Jurkat, Clone E6-1 (cell line): ENCODE data around the gene TRIB2.

ENCODE experiments used
- DNase-seq: peaks from one replicate; pipeline ENCODE4 v3.0.0-alpha.2; 2011; ENCODE audit warnings: low read depth, low spot score
- H3K4me3 ChIP-seq: 2 replicates; pipeline ENCODE4 v1.5.1; 2011; ENCODE audit warnings: mild to moderate bottlenecking, low read length, control low read depth, moderate library complexity

The TRIB2 gene

DNA sequence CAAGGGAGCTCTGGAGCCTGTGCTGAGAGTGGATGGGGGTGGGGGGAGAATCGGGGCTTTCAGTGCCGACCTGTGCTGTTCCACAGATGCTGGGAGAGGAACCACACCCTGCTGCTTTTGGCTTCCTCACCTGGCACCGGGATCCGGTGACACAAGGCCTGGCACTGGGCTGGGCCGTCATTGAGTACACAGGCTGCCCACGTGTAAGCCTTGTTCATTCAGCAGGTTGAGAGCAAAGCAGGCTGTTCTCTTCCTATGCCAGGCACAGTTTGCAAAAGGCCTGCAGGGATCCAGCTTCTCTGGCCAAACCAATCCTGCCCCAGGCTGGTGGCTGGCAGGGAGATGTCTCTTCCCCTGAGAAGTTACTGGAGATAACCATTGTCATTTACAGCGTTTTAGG lies 17.1 kb downstream of the TRIB2 start:
- H3K4me3 ChIP-seq = no peak overlapping the region
- no peak for DNase-seq

- DNase-seq = no peak
- H3K4me3 ChIP-seq = no peak overlapping the region
These were observed 18.3 kb downstream of the TRIB2 start for GRCh38 chr2:12734914-12735654.

DNA sequence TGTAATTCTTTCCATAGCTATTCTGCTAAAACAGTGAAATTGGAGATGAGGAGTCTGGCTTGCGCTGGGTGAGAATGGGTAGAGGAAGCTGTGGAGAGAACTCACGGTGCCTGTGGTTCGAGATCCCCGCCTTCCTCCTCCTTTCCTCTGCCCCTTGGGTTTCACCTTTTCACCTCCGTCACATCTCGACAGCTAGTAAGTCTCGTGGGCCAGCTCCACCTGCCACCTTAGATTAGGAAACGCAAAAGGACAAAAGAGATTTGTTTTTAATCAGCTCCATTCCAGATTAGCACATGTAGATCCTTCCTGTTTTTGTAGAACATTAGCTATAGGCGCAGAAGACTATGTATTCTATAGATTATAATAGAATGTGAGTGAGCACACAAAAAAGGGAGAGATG lies 20.6 kb downstream of the TRIB2 start:
- no peak for DNase-seq
- no peak overlapping the region for H3K4me3 ChIP-seq

- no peak for DNase-seq
- H3K4me3 ChIP-seq = no peak overlapping the region
These were observed 21.2 kb downstream of the TRIB2 start for GRCh38 chr2:12737738-12738485.

- no peak for DNase-seq
- H3K4me3 ChIP-seq = no peak overlapping the region
These were observed 23.1 kb downstream of the TRIB2 start for GRCh38 chr2:12739721-12740254.

DNA sequence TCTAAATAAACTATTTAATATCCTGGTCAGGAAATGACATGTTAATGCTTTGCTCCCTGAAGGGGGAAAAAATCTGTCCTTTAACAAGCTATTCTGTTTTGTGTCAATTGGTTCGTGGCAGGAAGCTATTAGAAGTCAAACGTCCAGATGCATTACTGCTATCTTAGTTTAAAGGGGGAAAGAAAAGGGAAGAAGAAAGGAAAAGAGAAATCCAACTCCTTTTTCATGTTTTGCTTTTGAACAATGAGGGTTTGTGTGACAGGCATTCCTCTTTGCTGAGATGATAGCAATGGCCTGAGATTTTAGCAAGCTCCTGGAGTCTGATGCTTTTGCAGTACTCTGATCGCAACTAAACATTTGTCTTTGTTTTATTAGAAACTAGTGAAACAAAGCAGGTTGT lies 24.6 kb downstream of the TRIB2 start:
- no peak overlapping the region for H3K4me3 ChIP-seq
- no peak for DNase-seq

DNA sequence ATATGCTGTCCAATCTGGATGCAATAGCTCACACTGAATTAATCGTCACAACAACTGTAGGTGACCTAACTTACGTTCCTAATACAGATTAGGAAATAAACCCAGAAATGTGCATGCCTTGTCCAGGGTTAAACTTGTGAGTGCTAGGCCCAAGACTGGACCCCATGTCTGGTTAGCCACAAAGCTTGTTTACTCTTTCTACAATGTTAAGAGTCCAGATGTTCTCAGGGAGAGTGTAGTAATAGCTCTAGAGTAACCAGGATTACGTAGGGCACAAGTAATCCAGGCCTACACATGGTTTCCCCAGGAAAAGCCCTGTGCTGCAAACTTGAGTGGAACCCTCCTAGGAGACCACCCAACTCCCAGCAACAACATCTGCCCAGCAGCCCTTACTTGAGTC lies 26.2 kb downstream of the TRIB2 start:
- no peak overlapping the region for H3K4me3 ChIP-seq
- DNase-seq = no peak

GRCh38 chr2:12750166-12750905 lies 33.6 kb downstream of the TRIB2 start:
- H3K4me3 ChIP-seq = no peak overlapping the region
- no peak for DNase-seq

DNA sequence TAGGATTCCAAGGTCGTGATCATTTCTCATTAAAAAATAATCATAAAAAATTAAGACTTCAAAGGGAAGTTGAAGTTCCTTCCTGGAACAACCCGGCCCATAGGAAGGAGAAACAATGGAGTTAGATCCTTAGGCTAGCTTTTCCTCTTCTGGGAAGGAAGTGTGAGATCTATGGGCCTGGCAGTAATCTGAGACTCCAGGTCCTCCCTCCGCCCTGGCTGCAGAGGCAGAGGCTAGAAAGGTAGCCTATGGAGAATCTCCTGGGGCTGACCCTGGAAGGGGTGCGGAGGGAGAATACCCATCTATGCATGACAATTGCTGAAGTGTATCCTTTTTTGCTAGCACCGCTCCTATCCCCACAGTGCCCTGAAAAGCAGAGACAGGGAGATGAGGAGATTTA lies 37.9 kb downstream of the TRIB2 start:
- H3K4me3 ChIP-seq = no peak overlapping the region
- DNase-seq = no peak

- no peak overlapping the region for H3K4me3 ChIP-seq
- DNase-seq = no peak
These were observed 38.6 kb downstream of the TRIB2 start for GRCh38 chr2:12755384-12755783.

GRCh38 chr2:12759248-12759647 lies 42.5 kb downstream of the TRIB2 start:
- DNase-seq = no peak
- H3K4me3 ChIP-seq = no peak overlapping the region

- H3K4me3 ChIP-seq = no peak overlapping the region
- DNase-seq = no peak
These were observed 44.4 kb downstream of the TRIB2 start for GRCh38 chr2:12761104-12761503.

DNA sequence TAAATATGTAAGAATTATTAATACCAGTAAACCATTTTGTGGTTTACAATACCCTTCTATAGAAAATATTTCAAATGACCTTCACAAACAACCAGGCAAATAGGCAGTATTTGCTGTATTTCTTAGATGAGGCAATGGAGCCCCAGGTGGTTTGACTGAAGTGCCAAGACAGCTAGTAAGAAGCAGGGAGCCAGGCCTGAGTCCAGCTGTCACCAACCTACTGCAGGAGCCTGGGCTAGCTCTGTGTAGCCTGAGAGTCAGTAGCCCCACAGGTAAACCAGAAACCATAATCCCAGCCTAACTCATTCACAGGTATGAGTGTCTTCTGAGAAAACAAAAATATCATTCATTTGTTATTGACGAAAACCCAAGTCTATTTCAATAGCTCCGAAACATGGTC lies 45.6 kb downstream of the TRIB2 start:
- no peak for DNase-seq
- H3K4me3 ChIP-seq = no peak overlapping the region

DNA sequence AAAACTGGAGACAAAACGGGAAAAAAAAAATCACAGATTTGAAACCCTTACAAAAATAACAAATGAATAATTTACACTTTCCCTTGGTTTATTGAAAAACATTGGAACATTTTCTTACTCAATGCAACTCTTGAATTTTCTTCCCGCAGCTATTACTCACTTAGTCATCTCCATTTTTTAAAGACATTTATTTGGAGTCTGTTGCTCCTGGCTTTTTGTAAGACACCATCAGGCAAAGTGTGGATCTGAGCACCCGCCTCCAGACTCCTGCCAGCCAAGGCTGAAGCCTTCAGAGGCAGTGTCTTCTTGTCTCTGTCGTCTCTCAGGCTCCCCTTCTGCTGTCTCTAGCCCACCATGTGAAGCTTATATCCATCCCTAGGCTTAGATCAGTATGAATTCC lies 46.2 kb downstream of the TRIB2 start:
- H3K4me3 ChIP-seq = no peak overlapping the region
- DNase-seq = no peak

DNA sequence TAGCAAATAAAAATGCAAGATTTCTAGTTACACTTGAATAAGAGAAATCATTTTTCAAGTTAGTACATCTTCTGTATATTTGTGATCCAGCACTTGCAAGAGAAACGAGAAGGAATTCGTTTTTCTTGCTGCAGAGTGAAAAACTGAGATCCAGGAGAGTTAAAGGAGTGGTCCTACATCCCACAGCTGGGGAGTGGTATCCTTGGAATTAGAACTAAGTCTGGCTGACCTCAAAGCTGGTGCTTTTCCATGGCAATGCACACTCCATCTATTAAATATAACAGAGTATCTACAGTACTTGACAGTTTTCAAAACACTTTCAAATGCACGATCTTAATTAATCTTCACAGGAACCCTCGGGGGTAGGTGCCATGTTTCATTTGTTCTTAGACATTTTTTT lies 46.8 kb downstream of the TRIB2 start:
- DNase-seq = no peak
- H3K4me3 ChIP-seq = no peak overlapping the region

GRCh38 chr2:12764075-12764730 lies 47.5 kb downstream of the TRIB2 start:
- DNase-seq = no peak
- H3K4me3 ChIP-seq = no peak overlapping the region

DNA sequence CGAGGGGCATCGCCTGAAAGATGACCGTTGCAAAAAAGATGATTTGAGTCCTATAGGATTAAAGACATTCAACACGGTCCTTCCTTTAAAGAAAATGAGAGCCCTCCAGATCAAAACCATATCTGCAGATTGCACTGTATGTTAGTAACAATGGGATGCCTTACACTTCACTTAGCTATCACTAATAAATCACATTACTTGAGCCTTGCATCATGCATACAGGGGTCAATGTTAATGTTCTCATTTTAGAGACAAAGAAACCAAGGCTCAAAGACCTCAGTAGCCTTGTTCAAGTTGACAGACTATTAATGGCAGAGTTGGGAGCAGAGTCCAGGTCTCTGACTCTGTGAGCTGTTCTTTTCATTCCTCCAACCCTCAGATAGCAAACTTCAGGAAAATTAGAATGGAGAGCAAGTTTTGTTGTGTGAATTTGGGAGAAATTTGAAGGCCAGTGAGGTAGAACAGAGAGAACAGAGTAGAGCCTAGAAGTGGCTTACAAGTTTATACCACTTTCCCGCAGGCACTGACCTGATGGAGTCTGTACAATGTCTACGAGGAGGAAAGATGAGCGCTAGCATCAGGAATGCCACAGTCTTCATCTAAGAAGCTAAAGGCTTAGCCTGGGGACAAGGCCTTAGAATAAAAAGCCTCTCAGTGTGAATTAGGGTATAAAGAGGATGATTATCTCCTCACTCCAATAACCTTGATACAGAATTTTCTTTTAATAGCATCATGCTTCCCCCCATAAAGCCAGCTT lies 48.3 kb downstream of the TRIB2 start:
- DNase-seq = no peak
- no peak overlapping the region for H3K4me3 ChIP-seq

DNA sequence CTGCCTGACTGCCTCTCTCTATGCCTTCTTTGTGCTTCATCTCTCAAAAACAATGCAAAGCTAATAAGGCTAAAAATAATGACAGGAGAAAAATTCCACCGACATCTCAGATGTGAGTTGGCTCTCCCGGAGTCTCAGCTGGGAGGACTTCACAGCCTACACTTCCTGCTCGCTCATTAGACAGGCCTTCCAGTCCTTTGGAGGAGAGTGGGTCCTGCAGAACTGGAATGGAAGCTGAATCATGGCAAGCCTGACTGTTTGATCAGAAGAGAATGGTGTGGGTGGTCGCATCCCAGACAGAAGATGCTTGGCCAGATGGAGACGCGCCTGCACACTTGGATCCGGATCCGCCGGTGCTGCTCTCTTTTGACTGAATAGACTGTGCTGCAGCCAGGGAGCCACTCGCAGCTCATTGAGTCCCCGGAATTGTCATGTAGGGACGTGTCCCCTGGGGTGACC lies 49.7 kb downstream of the TRIB2 start:
- DNase-seq = no peak
- H3K4me3 ChIP-seq = no peak overlapping the region

DNA sequence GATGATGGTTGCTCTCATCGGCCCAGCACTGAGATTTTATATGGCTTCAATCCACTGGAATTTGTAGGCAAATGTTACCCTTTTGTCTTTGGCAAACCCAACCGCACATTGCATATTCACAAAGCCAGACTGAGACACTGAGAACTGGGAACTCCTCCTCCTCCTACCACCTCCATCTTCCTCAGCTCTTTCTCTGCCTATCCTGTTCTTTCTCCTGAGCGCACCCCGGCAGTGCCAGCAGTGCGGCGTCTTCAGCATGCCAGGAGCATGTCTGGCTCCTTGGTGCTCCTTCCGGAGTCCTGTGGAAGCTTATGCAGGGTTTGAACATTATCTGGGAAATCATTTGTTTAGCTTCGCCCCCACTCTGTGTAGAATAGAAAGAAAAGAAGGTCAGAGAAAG lies 50.8 kb downstream of the TRIB2 start:
- DNase-seq = no peak

More for the DNA sequence above, 50.8 kb downstream of the TRIB2 start:
- H3K4me3 ChIP-seq = no peak overlapping the region
